RWPE1 (cell line): Measurements from ENCODE around the gene AKT3.

Experiments
- CTCF ChIA-PET: fragments of 350-600 bp; sonication (Branson Sonifier 250); formaldehyde crosslinking; extraction: SDS; loops from one replicate; lab custom pipeline; 2021; lab: Yijun Ruan, JAX
- POLR2A ChIA-PET: fragments of 400-600 bp; formaldehyde crosslinking; extraction: SDS; loops from one replicate; lab custom pipeline; 2020; ENCODE audit warnings: antibody characterized with exemption; ENCODE audit not compliant: low non-redundant PET; lab: Yijun Ruan, JAX
- DNase-seq: peaks from one replicate; pipeline ENCODE4 v3.0.0; 2012; ENCODE audit warnings: low spot score
- H3K27ac ChIP-seq: fragments of 450-650 bp; 2 replicates; pipeline ENCODE4 v1.5.1; 2017
- CTCF ChIP-seq: fragments of 450-650 bp; conservative IDR thresholded peaks from 2 replicates; pipeline ENCODE4 v1.5.1; 2017; ENCODE audit warnings: low read depth, mild to moderate bottlenecking

Gene AKT3

GRCh38 chr1:243585982-243586381, 264.1 kb downstream of the AKT3 start:
- no peak for TF ChIP-seq CTCF
- H3K27ac ChIP-seq = no peak overlapping the region
- DNase-seq = no peak
- ChIA-PET POLR2A (no interaction called here), CTCF (interaction anchor here (0.5 to 0.7 kb wide), 2 partner anchors 10 to 221 kb away, joined by 5 to 6 read pairs; no protein-coding TSS in a partner anchor)

- no peak overlapping the region for H3K27ac ChIP-seq
- no peak for TF ChIP-seq CTCF
- ChIA-PET CTCF (no interaction called here), POLR2A (no interaction called here)
- no peak for DNase-seq
Measured at GRCh38 chr1:243582326-243582725, 267.7 kb downstream of the AKT3 start.

- no peak for TF ChIP-seq CTCF
- ChIA-PET CTCF (no interaction called here), POLR2A (no interaction called here)
- DNase-seq = no peak
- H3K27ac ChIP-seq = no peak overlapping the region
Measured at GRCh38 chr1:243580984-243581383, 269.1 kb downstream of the AKT3 start.

- POLR2A ChIA-PET = no interaction called here
- no peak for TF ChIP-seq CTCF
- CTCF ChIA-PET = no interaction called here
- DNase-seq = no peak
- H3K27ac ChIP-seq = no peak overlapping the region
Measured at GRCh38 chr1:243580072-243580471, 270.0 kb downstream of the AKT3 start.

- no peak for TF ChIP-seq CTCF
- H3K27ac ChIP-seq = no peak overlapping the region
- DNase-seq = no peak
- ChIA-PET CTCF (no interaction called here), POLR2A (no interaction called here)
Measured at GRCh38 chr1:243575070-243575469, 275.0 kb downstream of the AKT3 start.

GRCh38 chr1:243572940-243573339, 277.1 kb downstream of the AKT3 start:
- H3K27ac ChIP-seq = no peak overlapping the region
- no peak for TF ChIP-seq CTCF
- DNase-seq = no peak
- ChIA-PET CTCF (no interaction called here), POLR2A (no interaction called here)
